Activated CD4-positive, alpha-beta T cell treated with anti-CD3 and anti-CD28 coated beads, Interleukin-2, amount 10 ng/mL, durations not matched to agents 24 days and 14 days (primary cell): Measurements from ENCODE around the gene KIF18B. TPM values are rescaled to one million over a fixed set of nuclear protein-coding genes. Genes with fewer than 3 reads are reported as not detected.

Experiments
- DNase-seq: peaks from one replicate; pipeline ENCODE4 v3.0.0; 2022
- H3K27ac Mint-ChIP-seq: one replicate; pipeline ENCODE4 v1.8.0; 2022; ENCODE audit warnings: mild to moderate bottlenecking, mixed read lengths
- H3K27me3 Mint-ChIP-seq: one replicate; pipeline ENCODE4 v1.8.0; 2022; ENCODE audit warnings: mixed read lengths
- H3K36me3 Mint-ChIP-seq: one replicate; pipeline ENCODE4 v1.8.0; 2022; ENCODE audit warnings: low read depth, mild to moderate bottlenecking, mixed read lengths
- H3K4me1 Mint-ChIP-seq: one replicate; pipeline ENCODE4 v1.8.0; 2021; ENCODE audit warnings: mixed read lengths
- H3K4me3 Mint-ChIP-seq: one replicate; pipeline ENCODE4 v1.8.0; 2022; ENCODE audit warnings: mild to moderate bottlenecking, moderate library complexity, mixed read lengths
- H3K9me3 Mint-ChIP-seq: one replicate; pipeline ENCODE4 v1.8.0; 2021; ENCODE audit warnings: mixed read lengths
- intact Hi-C: fragments of 100-400 bp; cut with micrococcal nuclease; formaldehyde crosslinking; loops from one replicate; pipeline ENCODE4 v1.15.1; 2023
- total RNA-seq: library from RNA; stranded (reverse); gene quantifications from 2 replicates; pipeline ENCODE4 v1.2.3, GENCODE V29; 2022

The KIF18B gene
- total RNA-seq, 1 donor from 2014 or later, result 42.1 TPM

DNA sequence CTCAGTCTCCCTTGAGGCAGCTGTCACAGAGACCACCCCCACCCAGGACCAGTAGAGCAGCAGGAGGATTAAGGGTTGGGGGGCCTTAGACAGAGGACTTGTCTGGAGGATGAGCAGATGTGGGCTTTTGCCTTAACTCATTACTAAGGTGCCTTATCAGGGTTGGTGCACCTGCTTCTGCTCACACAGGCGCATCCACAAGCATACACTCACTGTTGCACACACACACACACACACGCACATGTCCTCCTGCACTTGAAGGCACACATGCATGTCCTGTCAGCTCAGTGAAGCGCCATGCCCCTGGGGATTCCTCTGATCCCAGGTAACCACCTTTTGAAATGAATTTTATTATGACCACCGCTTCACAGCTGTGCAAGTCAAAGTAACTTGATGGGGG lies 33.4 kb downstream of the KIF18B start:
- Mint-ChIP-seq H3K36me3 (no peaks in the 10 kb centered on the region), H3K27me3 (peaks cover 33% of the 10 kb centered on the region), H3K4me1 (peaks cover 9% of the 10 kb centered on the region), H3K4me3 (no peak overlapping the region), H3K27ac (no peak overlapping the region), H3K9me3 (no peaks in the 10 kb centered on the region)
- DNase-seq, result no peak
- intact Hi-C loops, result no loop called here

DNA sequence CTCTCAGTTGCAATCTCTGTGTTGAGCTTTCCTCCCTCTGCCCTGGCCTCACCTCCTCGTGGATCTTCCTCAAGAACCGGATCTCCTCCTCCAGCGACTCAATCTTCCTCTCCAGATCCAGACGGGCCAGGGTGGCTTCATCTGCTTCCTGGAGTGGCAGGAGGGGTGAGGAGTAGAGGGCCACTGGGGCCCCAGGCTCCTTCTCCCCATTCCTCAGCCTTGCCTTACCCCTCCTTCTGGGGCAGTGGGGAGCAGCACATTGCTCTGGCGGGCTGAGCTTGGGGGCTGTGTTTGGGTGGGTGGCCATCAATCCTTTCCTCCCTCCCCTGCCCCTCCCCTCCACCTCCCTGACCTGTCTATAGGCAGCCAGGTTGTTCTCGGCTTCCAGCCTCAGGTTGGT lies 33.9 kb downstream of the KIF18B start:
- no peak for DNase-seq
- peaks cover 33% of the 10 kb centered on the region for H3K27me3 Mint-ChIP-seq
- H3K9me3 Mint-ChIP-seq, result no peaks in the 10 kb centered on the region
- intact Hi-C loops, result no loop called here
- no peak overlapping the region for H3K27ac Mint-ChIP-seq
- peaks cover 9% of the 10 kb centered on the region for H3K4me1 Mint-ChIP-seq
- H3K4me3 Mint-ChIP-seq, result no peak overlapping the region
- H3K36me3 Mint-ChIP-seq, result no peaks in the 10 kb centered on the region

- Mint-ChIP-seq H3K27ac (no peak overlapping the region), H3K9me3 (no peaks in the 10 kb centered on the region), H3K27me3 (peaks cover 28% of the 10 kb centered on the region), H3K4me1 (peaks cover 9% of the 10 kb centered on the region), H3K36me3 (no peaks in the 10 kb centered on the region), H3K4me3 (peak overlapping the region; percentile 45)
- intact Hi-C loops, result no loop called here
- DNase-seq, result no peak
Measured at GRCh38 chr17:44912763-44913544, 34.6 kb downstream of the KIF18B start.

GRCh38 chr17:44911133-44912001 lies 36.2 kb downstream of the KIF18B start:
- peaks cover 28% of the 10 kb centered on the region for H3K27me3 Mint-ChIP-seq
- intact Hi-C loops, result no loop called here
- no peaks in the 10 kb centered on the region for H3K36me3 Mint-ChIP-seq
- H3K9me3 Mint-ChIP-seq, result no peaks in the 10 kb centered on the region
- peak overlapping the region; percentile 72 for H3K4me3 Mint-ChIP-seq
- H3K27ac Mint-ChIP-seq, result no peak overlapping the region
- peaks cover 9% of the 10 kb centered on the region for H3K4me1 Mint-ChIP-seq
- peak; percentile 86 for DNase-seq

GRCh38 chr17:44910231-44911106 lies 37.1 kb downstream of the KIF18B start:
- intact Hi-C loops, result no loop called here
- H3K4me1 Mint-ChIP-seq, result peaks cover 9% of the 10 kb centered on the region

DNA sequence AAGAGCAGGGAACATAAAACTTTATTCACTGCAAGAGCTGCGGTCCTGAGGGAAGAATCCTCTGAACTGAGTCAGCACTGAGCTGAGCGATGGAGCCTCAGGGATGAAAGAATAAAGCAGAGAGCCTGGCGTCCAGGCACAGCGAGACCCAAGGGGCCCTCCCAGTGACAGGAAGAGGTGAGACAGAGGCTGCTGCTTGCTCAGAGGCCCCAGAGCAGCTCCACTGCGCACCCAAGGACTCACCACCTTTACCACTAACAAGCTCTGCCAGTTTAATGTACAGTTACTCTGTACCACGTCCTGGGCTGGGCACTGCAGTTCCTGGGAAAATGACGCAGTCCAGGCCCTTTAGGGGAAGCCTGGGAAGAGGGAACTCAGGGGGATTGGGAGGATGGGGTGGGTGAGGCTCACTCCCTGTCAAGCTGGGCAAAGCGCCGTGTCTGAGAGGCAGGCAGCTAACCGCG lies 37.9 kb downstream of the KIF18B start:
- no peak for DNase-seq
- Mint-ChIP-seq H3K9me3 (no peaks in the 10 kb centered on the region), H3K36me3 (no peaks in the 10 kb centered on the region), H3K4me1 (peaks cover 9% of the 10 kb centered on the region), H3K27me3 (peaks cover 28% of the 10 kb centered on the region), H3K4me3 (no peak overlapping the region), H3K27ac (no peak overlapping the region)
- intact Hi-C loops, result no loop called here

More at GRCh38 chr17:44910231-44911106, 37.1 kb downstream of the KIF18B start:
- H3K27me3 Mint-ChIP-seq, result peaks cover 28% of the 10 kb centered on the region
- H3K9me3 Mint-ChIP-seq, result no peaks in the 10 kb centered on the region
- DNase-seq, result no peak
- H3K27ac Mint-ChIP-seq, result no peak overlapping the region
- peak overlapping the region; percentile 72 for H3K4me3 Mint-ChIP-seq
- no peaks in the 10 kb centered on the region for H3K36me3 Mint-ChIP-seq

DNA sequence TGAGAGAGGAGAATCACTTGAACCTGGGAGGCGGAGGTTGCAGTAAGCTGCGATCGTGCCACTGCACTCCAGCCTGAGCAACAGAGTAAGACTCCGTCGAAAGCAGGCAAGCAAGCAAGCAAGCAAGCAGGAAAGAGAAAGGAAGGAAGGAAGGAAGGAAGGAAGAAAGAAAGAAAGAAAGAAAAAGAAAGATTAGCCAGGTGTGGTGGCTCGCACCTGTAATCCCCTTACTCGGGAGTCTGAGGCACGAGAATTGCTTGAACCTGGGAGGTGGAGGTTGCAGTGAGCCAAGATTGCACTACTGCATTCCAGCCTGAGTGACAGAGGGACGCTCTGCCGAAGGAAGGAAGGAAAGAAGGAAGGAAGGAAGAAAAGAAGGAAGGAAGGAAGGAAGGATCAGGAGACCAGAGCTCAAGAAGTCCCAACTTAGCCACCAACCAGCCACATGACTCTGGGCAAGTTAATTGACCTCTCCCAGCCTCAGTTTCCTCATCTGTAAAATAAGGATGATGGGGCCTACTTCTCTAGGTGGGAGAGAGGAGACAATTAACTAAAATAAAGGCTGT lies 38.7 kb downstream of the KIF18B start:
- Mint-ChIP-seq H3K27ac (no peak overlapping the region), H3K9me3 (no peaks in the 10 kb centered on the region), H3K27me3 (peaks cover 24% of the 10 kb centered on the region), H3K4me1 (peaks cover 9% of the 10 kb centered on the region), H3K4me3 (no peak overlapping the region), H3K36me3 (no peaks in the 10 kb centered on the region)
- intact Hi-C loops, result no loop called here
- DNase-seq, result no peak

DNA sequence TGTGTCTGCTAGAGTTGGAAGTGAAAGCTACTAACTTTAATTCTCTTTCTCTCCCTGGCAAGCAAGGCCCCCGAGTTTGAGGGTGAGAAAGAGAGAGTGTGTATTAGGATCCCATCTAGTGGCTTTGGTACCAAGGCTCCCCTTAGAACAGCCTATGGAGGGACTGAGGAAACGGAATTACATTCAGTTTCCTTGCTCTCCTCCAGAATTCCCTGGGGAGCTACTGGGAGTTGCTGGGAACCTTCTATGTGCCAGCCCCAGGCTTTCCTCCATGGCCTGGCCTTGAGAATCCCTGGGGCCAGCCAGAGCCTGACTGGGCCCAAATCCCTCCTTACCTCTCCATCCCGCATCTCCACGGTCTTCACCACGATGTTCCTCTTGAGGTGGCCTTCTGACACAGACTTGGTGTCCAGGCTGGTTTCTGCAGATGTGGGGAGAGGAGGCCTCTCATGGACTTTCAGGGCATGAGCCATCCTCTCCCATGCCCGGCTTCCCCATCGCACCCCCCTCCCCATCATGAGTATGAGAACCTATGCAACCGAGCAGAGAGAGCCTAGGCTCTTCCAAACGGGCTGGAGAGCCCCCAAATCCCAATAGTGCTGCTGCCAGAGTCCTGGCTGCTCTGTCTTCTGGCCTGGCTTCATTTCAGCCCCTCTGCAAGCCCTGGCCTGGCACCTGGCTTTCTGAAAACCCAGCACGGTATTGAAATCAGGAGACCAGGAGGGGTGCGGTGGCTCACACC lies 39.7 kb downstream of the KIF18B start:
- DNase-seq, result no peak
- Mint-ChIP-seq H3K27ac (no peak overlapping the region), H3K4me3 (no peak overlapping the region), H3K27me3 (peaks cover 19% of the 10 kb centered on the region), H3K9me3 (no peaks in the 10 kb centered on the region), H3K4me1 (peaks cover 6% of the 10 kb centered on the region), H3K36me3 (no peaks in the 10 kb centered on the region)
- intact Hi-C loops, result no loop called here

- Mint-ChIP-seq H3K4me3 (no peak overlapping the region), H3K27me3 (peaks cover 15% of the 10 kb centered on the region), H3K36me3 (no peaks in the 10 kb centered on the region), H3K9me3 (no peaks in the 10 kb centered on the region), H3K4me1 (peaks cover 6% of the 10 kb centered on the region), H3K27ac (no peak overlapping the region)
- intact Hi-C loops, result no loop called here
- no peak for DNase-seq
Measured at GRCh38 chr17:44906763-44907728, 40.5 kb downstream of the KIF18B start.

DNA sequence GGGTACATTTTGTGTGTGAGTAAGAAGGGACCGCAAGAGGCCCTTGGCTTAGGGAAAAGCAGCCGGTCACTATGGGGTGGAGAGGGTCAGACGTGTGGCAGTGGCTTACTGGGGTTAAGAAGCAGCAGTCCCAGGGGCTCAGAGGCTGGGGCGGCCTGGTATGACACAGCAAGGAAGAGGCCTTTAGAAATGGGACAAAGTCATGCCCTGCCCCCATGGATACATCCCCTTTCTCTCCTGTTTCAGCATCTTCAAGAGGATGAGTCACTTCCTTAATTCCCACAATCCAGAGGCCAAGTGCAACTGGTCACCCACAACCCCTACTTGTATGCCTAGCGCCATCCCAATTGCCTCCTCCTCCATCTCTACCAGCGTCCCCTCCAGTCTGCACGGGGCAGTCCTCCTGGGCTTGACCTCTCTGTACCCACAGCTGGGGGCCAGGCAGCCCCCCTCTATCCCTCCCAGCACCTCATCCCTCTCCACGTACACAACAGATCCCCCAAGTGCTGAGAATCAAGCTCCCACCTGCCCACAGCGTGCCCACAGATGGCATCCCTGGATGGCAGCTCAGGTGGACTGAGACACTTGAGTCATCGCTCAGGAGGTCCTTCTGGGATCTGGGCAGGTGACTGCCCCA lies 41.4 kb downstream of the KIF18B start:
- Mint-ChIP-seq H3K9me3 (no peaks in the 10 kb centered on the region), H3K27ac (no peak overlapping the region), H3K4me3 (no peak overlapping the region), H3K4me1 (peaks cover 4% of the 10 kb centered on the region), H3K36me3 (no peaks in the 10 kb centered on the region), H3K27me3 (peaks cover 15% of the 10 kb centered on the region)
- DNase-seq, result peak; percentile 53
- intact Hi-C loops, result no loop called here

DNA sequence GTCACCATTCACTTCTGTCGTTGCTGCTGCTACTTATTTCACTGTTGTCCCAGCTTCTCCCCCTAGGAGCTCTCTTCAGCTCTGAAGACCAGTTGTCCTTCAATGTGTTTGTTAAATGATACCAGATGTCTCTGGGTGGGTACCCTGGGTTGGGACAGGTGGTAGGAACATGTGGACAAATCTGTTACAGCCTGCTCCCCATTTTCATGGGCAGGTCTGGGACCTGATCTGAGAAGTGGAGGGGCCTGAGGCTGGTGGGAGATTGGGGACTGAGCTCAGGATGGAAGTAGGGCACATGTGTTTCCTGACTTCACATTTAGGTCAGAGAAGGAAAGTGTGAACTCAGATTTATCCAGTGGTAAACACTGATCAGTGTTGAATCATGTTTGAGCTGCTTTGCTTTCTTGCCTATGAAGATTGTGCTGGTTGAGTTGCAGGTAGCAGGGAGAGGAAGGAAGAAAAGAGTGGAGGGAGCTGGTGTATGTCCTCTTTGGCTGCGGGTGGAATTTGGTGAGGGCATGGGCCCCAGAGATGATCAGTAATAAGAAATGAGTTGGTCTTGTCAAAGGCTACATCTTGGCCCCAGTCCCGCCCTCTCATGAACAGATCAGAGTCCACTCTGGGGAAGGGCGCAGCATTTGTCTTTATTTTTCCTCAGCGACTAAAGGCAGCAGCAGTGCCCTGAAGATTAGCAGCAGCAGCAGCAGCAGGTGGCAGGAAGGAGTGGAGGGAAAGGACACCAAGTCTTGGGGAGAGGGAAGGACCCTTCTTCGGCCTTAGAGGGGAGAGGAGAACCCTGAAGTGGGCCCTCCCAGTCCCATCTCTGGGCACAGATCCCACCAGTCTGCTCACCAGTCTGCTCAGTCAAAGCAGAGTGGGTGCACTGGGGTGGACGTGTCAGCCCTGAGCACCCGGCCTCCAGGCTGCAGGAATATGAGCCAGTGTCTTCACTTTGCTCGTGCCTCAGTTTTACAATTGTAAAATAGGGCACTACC lies 42.3 kb downstream of the KIF18B start:
- H3K27ac Mint-ChIP-seq, result no peak overlapping the region
- H3K4me1 Mint-ChIP-seq, result peaks cover 1% of the 10 kb centered on the region
- H3K27me3 Mint-ChIP-seq, result peaks cover 14% of the 10 kb centered on the region
- no peaks in the 10 kb centered on the region for H3K36me3 Mint-ChIP-seq
- DNase-seq, result peak; percentile 53
- intact Hi-C loops, result no loop called here
- no peaks in the 10 kb centered on the region for H3K9me3 Mint-ChIP-seq
- H3K4me3 Mint-ChIP-seq, result no peak overlapping the region
